Smooth muscle cell (in vitro differentiated cells): ENCODE data around the gene IFNG-AS1. TPM values are rescaled to one million over a fixed set of nuclear protein-coding genes. Genes with fewer than 3 reads are reported as not detected.

Experiments
- DNase-seq: peaks from one replicate; lab custom pipeline; 2025; ENCODE audit not compliant: unreplicated experiment; lab: John Stamatoyannopoulos, UW
- H2AFZ ChIP-seq: fragments of 200-600 bp; sonication (generic); 2 replicates; pipeline ENCODE4 v1.6.0; 2016; ENCODE audit warnings: antibody characterized with exemption, low read depth, mild to moderate bottlenecking
- H3F3A ChIP-seq: fragments of 200-600 bp; sonication (generic); 2 replicates; pipeline ENCODE4 v1.6.0; 2017; ENCODE audit warnings: antibody characterized with exemption, low read depth
- H3K27ac ChIP-seq: fragments of 200-600 bp; sonication (generic); 2 replicates; pipeline ENCODE4 v1.5.1; 2016; ENCODE audit warnings: low read depth, mild to moderate bottlenecking
- H3K27me3 ChIP-seq: fragments of 200-600 bp; sonication (generic); 2 replicates; pipeline ENCODE4 v1.6.1; 2016; ENCODE audit warnings: low read depth, mild to moderate bottlenecking
- H3K36me3 ChIP-seq: fragments of 200-600 bp; sonication (generic); 2 replicates; pipeline ENCODE4 v1.5.1; 2016; ENCODE audit warnings: low read depth
- H3K4me1 ChIP-seq: fragments of 200-600 bp; sonication (generic); 2 replicates; pipeline ENCODE4 v1.5.1; 2016; ENCODE audit warnings: low read depth
- H3K4me2 ChIP-seq: fragments of 200-600 bp; sonication (generic); 2 replicates; pipeline ENCODE4 v1.6.0; 2016; ENCODE audit warnings: mild to moderate bottlenecking
- H3K4me3 ChIP-seq: fragments of 200-600 bp; sonication (generic); 2 replicates; pipeline ENCODE4 v1.5.1; 2016; ENCODE audit warnings: mild to moderate bottlenecking
- H3K79me2 ChIP-seq: fragments of 200-600 bp; sonication (generic); 2 replicates; pipeline ENCODE4 v1.6.0; 2016; ENCODE audit warnings: low read depth, mild to moderate bottlenecking
- H3K9ac ChIP-seq: fragments of 200-600 bp; sonication (generic); 2 replicates; pipeline ENCODE4 v1.6.0; 2016; ENCODE audit warnings: low read depth
- H3K9me3 ChIP-seq: fragments of 200-600 bp; sonication (generic); replicated peaks from 2 replicates; pipeline ENCODE4 v1.5.1; 2016; ENCODE audit warnings: low read depth
- H4K20me1 ChIP-seq: fragments of 200-600 bp; sonication (generic); 2 replicates; pipeline ENCODE4 v1.6.0; 2016; ENCODE audit warnings: low read depth
- CTCF ChIP-seq: fragments of 200-600 bp; sonication (generic); IDR thresholded peaks from 2 replicates; pipeline ENCODE4 v1.5.1; 2017; ENCODE audit warnings: borderline replicate concordance, mild to moderate bottlenecking, antibody characterized with exemption; ENCODE audit not compliant: insufficient read depth, poor library complexity, severe bottlenecking
- WGBS: methylation state at CpG from one replicate; pipeline ENCODE4 v1.1.7; 2016; ENCODE audit warnings: low lambda C conversion rate; 5-methylcytosine and 5-hydroxymethylcytosine counted together
- polyA plus RNA-seq: library from polyadenylated mRNA; unstranded; fragments of >200 nt; fragmentation: Nextera tagmentation; extraction: Ambion mirVana; gene quantifications from 2 replicates; pipeline ENCODE4 v1.2.1, GENCODE V29; 2016
- total RNA-seq: library from RNA; depleted of rRNA; stranded (reverse); fragments of >200 nt; gene quantifications from 2 replicates; pipeline ENCODE4 v1.2.3, GENCODE V29; 2014

IFNG-AS1 gene
- total and polyA plus RNA-seq, 2 experiments from 2014 or later, result 0.11 to 0.76 TPM

- H3K4me2 ChIP-seq, result no peak overlapping the region
- no peaks in the 10 kb centered on the region for H3K79me2 ChIP-seq
- H3K4me3 ChIP-seq, result no peak overlapping the region
- no peak for DNase-seq
- TF ChIP-seq CTCF, result no peak
- H3K9ac ChIP-seq, result no peak overlapping the region
- H4K20me1 ChIP-seq, result no peaks in the 10 kb centered on the region
- no peaks in the 10 kb centered on the region for H3K27me3 ChIP-seq
- H3K4me1 ChIP-seq, result no peaks in the 10 kb centered on the region
- no peaks in the 10 kb centered on the region for H3F3A ChIP-seq
- H2AFZ ChIP-seq, result peak overlapping the region; percentile 51
- H3K9me3 ChIP-seq, result no peaks in the 10 kb centered on the region
- no peak overlapping the region for H3K27ac ChIP-seq
- no peaks in the 10 kb centered on the region for H3K36me3 ChIP-seq
Observed at GRCh38 chr12:67996347-67996746, 7.1 kb downstream of the IFNG-AS1 start.

- no peak for DNase-seq
- Histone ChIP-seq H3F3A (no peaks in the 10 kb centered on the region), H3K9me3 (no peaks in the 10 kb centered on the region), H3K4me2 (no peak overlapping the region), H3K27ac (no peak overlapping the region), H3K27me3 (no peaks in the 10 kb centered on the region), H3K9ac (no peak overlapping the region), H3K36me3 (no peaks in the 10 kb centered on the region), H3K4me1 (no peaks in the 10 kb centered on the region), H3K4me3 (no peak overlapping the region), H4K20me1 (no peaks in the 10 kb centered on the region), H2AFZ (no peak overlapping the region), H3K79me2 (no peaks in the 10 kb centered on the region)
- no peak for TF ChIP-seq CTCF
Observed at GRCh38 chr12:67998379-67998778, 9.1 kb downstream of the IFNG-AS1 start.

- Histone ChIP-seq H3K4me3 (no peak overlapping the region), H2AFZ (no peak overlapping the region), H3K9me3 (no peaks in the 10 kb centered on the region), H4K20me1 (no peaks in the 10 kb centered on the region), H3K9ac (no peak overlapping the region), H3K4me1 (no peaks in the 10 kb centered on the region), H3K4me2 (no peak overlapping the region), H3K36me3 (no peaks in the 10 kb centered on the region), H3F3A (no peaks in the 10 kb centered on the region), H3K27me3 (no peaks in the 10 kb centered on the region), H3K27ac (no peak overlapping the region), H3K79me2 (no peaks in the 10 kb centered on the region)
- DNase-seq, result no peak
- TF ChIP-seq CTCF, result no peak
Observed at GRCh38 chr12:67999244-67999643, 10.0 kb downstream of the IFNG-AS1 start.

- no peaks in the 10 kb centered on the region for H3K4me1 ChIP-seq
- H3K9ac ChIP-seq, result no peak overlapping the region
- no peak for DNase-seq
- H3K4me2 ChIP-seq, result no peak overlapping the region
- no peak overlapping the region for H3K4me3 ChIP-seq
- H3K36me3 ChIP-seq, result no peaks in the 10 kb centered on the region
- peak; percentile 46 for TF ChIP-seq CTCF
- H3K9me3 ChIP-seq, result no peaks in the 10 kb centered on the region
- H4K20me1 ChIP-seq, result no peaks in the 10 kb centered on the region
- H3K27me3 ChIP-seq, result no peaks in the 10 kb centered on the region
- no peak overlapping the region for H3K27ac ChIP-seq
- H3K79me2 ChIP-seq, result no peaks in the 10 kb centered on the region
- H2AFZ ChIP-seq, result no peak overlapping the region
- WGBS, result 87% methylated on average over 11 of the region's 11 CpGs
- H3F3A ChIP-seq, result no peaks in the 10 kb centered on the region
Observed at GRCh38 chr12:68001486-68002466, 12.5 kb downstream of the IFNG-AS1 start.
